ENCODE data around the gene GNB1. TPM values are rescaled to one million over a fixed set of nuclear protein-coding genes. Genes with fewer than 3 reads are reported as not detected.

GNB1 gene
- total RNA-seq, 3 donors from 2014 or later (not counting 1 experiment from before 2014, with no cell fraction given) = 285 to 304 (median 289) TPM

GRCh38 chr1:1754051-1754815 is 136.7 kb downstream of the GNB1 start:
- no peak for DNase-seq
- Histone ChIP-seq H3K36me3 (ENCODE audit: control insufficient read depth, insufficient read depth, low read length) (peaks cover 38% of the 10 kb centered on the region), H3K27ac (ENCODE audit: low read length) (no peak overlapping the region), H3K4me1 (ENCODE audit: control insufficient read depth, insufficient read depth, low read length) (peaks cover 20% of the 10 kb centered on the region), H3K27me3 (ENCODE audit: control insufficient read depth, insufficient read depth, low read length) (no peaks in the 10 kb centered on the region), H3K9me3 (ENCODE audit: control insufficient read depth, insufficient read depth, low read length) (no peaks in the 10 kb centered on the region), H3K4me3 (ENCODE audit: low read length) (no peak overlapping the region)
- Mint-ChIP-seq H3K4me1 (peaks cover 17 to 21% of the 10 kb centered on the region in 2 donors), H3K36me3 (no peaks in the 10 kb centered on the region), H3K27me3 (ENCODE audit: low read depth in 2 of 2) (no peaks in the 10 kb centered on the region), H3K4me3 (no peak overlapping the region), H3K9me3 (no peaks in the 10 kb centered on the region), H3K27ac (no peak overlapping the region)
- no peak for TF ChIP-seq CTCF (IDR thresholded peaks at IDR 0.05)
- WGBS (ENCODE audit: insufficient coverage) = 96% methylated on average over 49 of the region's 49 CpGs
- no peak for ATAC-seq
- intact Hi-C loops (cut with micrococcal nuclease) = no loop called here

- 97% methylated on average over 16 of the region's 16 CpGs for WGBS (ENCODE audit: insufficient coverage)
- ATAC-seq = no peak
- Histone ChIP-seq H3K9me3 (ENCODE audit: control insufficient read depth, insufficient read depth, low read length) (no peaks in the 10 kb centered on the region), H3K4me3 (ENCODE audit: low read length) (no peak overlapping the region), H3K4me1 (ENCODE audit: control insufficient read depth, insufficient read depth, low read length) (peaks cover 16% of the 10 kb centered on the region), H3K36me3 (ENCODE audit: control insufficient read depth, insufficient read depth, low read length) (peaks cover 38% of the 10 kb centered on the region), H3K27ac (ENCODE audit: low read length) (no peak overlapping the region), H3K27me3 (ENCODE audit: control insufficient read depth, insufficient read depth, low read length) (no peaks in the 10 kb centered on the region)
- Mint-ChIP-seq H3K4me3 (no peak overlapping the region), H3K27me3 (ENCODE audit: low read depth in 2 of 2) (no peaks in the 10 kb centered on the region), H3K4me1 (peaks cover 12 to 16% of the 10 kb centered on the region in 2 donors), H3K27ac (no peak overlapping the region), H3K36me3 (no peaks in the 10 kb centered on the region), H3K9me3 (no peaks in the 10 kb centered on the region)
- DNase-seq = no peak
- intact Hi-C loops (cut with micrococcal nuclease) = no loop called here
- no peak for TF ChIP-seq CTCF (IDR thresholded peaks at IDR 0.05)
Observed at GRCh38 chr1:1753607-1754005, 137.3 kb downstream of the GNB1 start.

GRCh38 chr1:1752636-1753606 is 138.0 kb downstream of the GNB1 start:
- Histone ChIP-seq H3K27ac (ENCODE audit: low read length) (no peak overlapping the region), H3K36me3 (ENCODE audit: control insufficient read depth, insufficient read depth, low read length) (peaks cover 38% of the 10 kb centered on the region), H3K27me3 (ENCODE audit: control insufficient read depth, insufficient read depth, low read length) (no peaks in the 10 kb centered on the region), H3K4me3 (ENCODE audit: low read length) (no peak overlapping the region), H3K4me1 (ENCODE audit: control insufficient read depth, insufficient read depth, low read length) (peaks cover 10% of the 10 kb centered on the region), H3K9me3 (ENCODE audit: control insufficient read depth, insufficient read depth, low read length) (no peaks in the 10 kb centered on the region)
- Mint-ChIP-seq H3K4me3 (no peak overlapping the region), H3K9me3 (no peaks in the 10 kb centered on the region), H3K27me3 (ENCODE audit: low read depth in 2 of 2) (no peaks in the 10 kb centered on the region), H3K4me1 (peaks cover 8 to 9% of the 10 kb centered on the region in 2 donors), H3K27ac (no peak overlapping the region), H3K36me3 (no peaks in the 10 kb centered on the region)
- 96% methylated on average over 36 of the region's 37 CpGs for WGBS (ENCODE audit: insufficient coverage)
- ATAC-seq (no peak), DNase-seq (no peak)
- intact Hi-C loops (cut with micrococcal nuclease) = no loop called here
- no peak for TF ChIP-seq CTCF (IDR thresholded peaks at IDR 0.05)

Measured in natural killer cell (primary cell).